GM19468 (cell line): ENCODE measurements around the gene PROM2.
"Not testable (repeated sequence)": the region's sequence is repeated elsewhere in the genome, so short reads cannot be mapped to it uniquely, and the experiment has no call there.

ENCODE experiments used
- ATAC-seq: cut with Tn5 transposase; IDR thresholded peaks from one replicate; pipeline ENCODE4 v1.9.1; 2021; ENCODE audit warnings: mild to moderate bottlenecking, moderate library complexity, moderate number of reproducible peaks; ENCODE audit not compliant: unreplicated experiment; ENCODE audit errors: extremely low read depth

The PROM2 gene

GRCh38 chr2:95274291-95275150 lies at the start of gene PROM2:
Gene PROM2, plus strand, starts transcription at chr2:95274449. Its CDS starts 137 bp downstream, at chr2:95274586.
- ATAC-seq = no peak

GRCh38 chr2:95225658-95226057 lies 48.6 kb upstream of the PROM2 start:
- no peak for ATAC-seq

GRCh38 chr2:95231723-95232122 lies 42.5 kb upstream of the PROM2 start:
- no peak for ATAC-seq

GRCh38 chr2:95232232-95232631 lies 42.0 kb upstream of the PROM2 start:
- ATAC-seq = no peak

GRCh38 chr2:95234286-95234785 lies 39.9 kb upstream of the PROM2 start:
- no peak for ATAC-seq

GRCh38 chr2:95234816-95235215 lies 39.4 kb upstream of the PROM2 start:
- ATAC-seq = no peak

- ATAC-seq = no peak
These were observed 36.1 kb upstream of the PROM2 start for GRCh38 chr2:95238131-95238530.

GRCh38 chr2:95240091-95240490 lies 34.2 kb upstream of the PROM2 start:
- no peak for ATAC-seq

- no peak for ATAC-seq
These were observed 33.7 kb upstream of the PROM2 start for GRCh38 chr2:95240556-95240955.

GRCh38 chr2:95242084-95242483 lies 32.2 kb upstream of the PROM2 start:
- ATAC-seq = not testable (repeated sequence)

GRCh38 chr2:95258271-95258670 lies 16.0 kb upstream of the PROM2 start:
- ATAC-seq = no peak

- ATAC-seq = no peak
These were observed 13.9 kb upstream of the PROM2 start for GRCh38 chr2:95260028-95261023.

GRCh38 chr2:95261602-95262001 lies 12.6 kb upstream of the PROM2 start:
- ATAC-seq = no peak

- ATAC-seq = no peak
These were observed 11.2 kb upstream of the PROM2 start for GRCh38 chr2:95262896-95263542.

GRCh38 chr2:95264624-95265023 lies 9.6 kb upstream of the PROM2 start:
- no peak for ATAC-seq

GRCh38 chr2:95265182-95265581 lies 9.1 kb upstream of the PROM2 start:
- no peak for ATAC-seq

- ATAC-seq = no peak
These were observed 7.3 kb upstream of the PROM2 start for GRCh38 chr2:95266781-95267430.

- no peak for ATAC-seq
These were observed 6.6 kb upstream of the PROM2 start for GRCh38 chr2:95267458-95268210.
